ENCODE measurements around the gene ZBED4. TPM values are rescaled to one million over a fixed set of nuclear protein-coding genes. Genes with fewer than 3 reads are reported as not detected.

The ZBED4 gene
- total RNA-seq, 2 experiments from 2014 or later: 20.0 to 20.8 TPM

GRCh38 chr22:49829044-49829853, 24.4 kb upstream of the ZBED4 start:
- peak; percentile 21 for DNase-seq
- Mint-ChIP-seq H3K27ac (peak overlapping the region; percentile 91), H3K9me3 (no peaks in the 10 kb centered on the region), H3K4me3 (peak overlapping the region; percentile 65), H3K27me3 (peaks cover 3% of the 10 kb centered on the region), H3K36me3 (ENCODE audit: low read depth) (peaks cover 23% of the 10 kb centered on the region), H3K4me1 (peaks cover 35% of the 10 kb centered on the region)
- CTCF ChIA-PET: interaction anchor here (0.6 to 1.4 kb wide), 3 partner anchors 8 to 39 kb away, joined by 3 to 7 read pairs (median 5); no protein-coding TSS in a partner anchor
- POLR2A ChIA-PET: no interaction called here

GRCh38 chr22:49833340-49834007, 20.2 kb upstream of the ZBED4 start:
- Mint-ChIP-seq H3K36me3 (ENCODE audit: low read depth) (peaks cover 6% of the 10 kb centered on the region), H3K4me3 (no peak overlapping the region), H3K4me1 (peaks cover 29% of the 10 kb centered on the region), H3K9me3 (no peaks in the 10 kb centered on the region), H3K27ac (no peak overlapping the region), H3K27me3 (peaks cover 3% of the 10 kb centered on the region)
- ChIA-PET POLR2A (no interaction called here), CTCF (no interaction called here)
- DNase-seq: no peak

- H3K4me3 Mint-ChIP-seq: peak overlapping the region; percentile 71
- peaks cover 4% of the 10 kb centered on the region for H3K27me3 Mint-ChIP-seq
- H3K27ac Mint-ChIP-seq: peak overlapping the region; percentile 93
- POLR2A ChIA-PET: no interaction called here
- DNase-seq: peak; percentile 91
- peaks cover 3% of the 10 kb centered on the region for H3K36me3 Mint-ChIP-seq (ENCODE audit: low read depth)
- H3K9me3 Mint-ChIP-seq: no peaks in the 10 kb centered on the region
- CTCF ChIA-PET: interaction anchor here (0.9 to 2.0 kb wide), 4 partner anchors 10 to 72 kb away, joined by 3 to 5 read pairs (median 4); no protein-coding TSS in a partner anchor
- H3K4me1 Mint-ChIP-seq: peaks cover 30% of the 10 kb centered on the region
Observed at GRCh38 chr22:49838771-49839717, 14.6 kb upstream of the ZBED4 start.

- Mint-ChIP-seq H3K9me3 (no peaks in the 10 kb centered on the region), H3K4me3 (no peak overlapping the region), H3K27me3 (peaks cover 40% of the 10 kb centered on the region), H3K4me1 (peaks cover 9% of the 10 kb centered on the region), H3K27ac (peak overlapping the region; percentile 46), H3K36me3 (ENCODE audit: low read depth) (no peaks in the 10 kb centered on the region)
- POLR2A ChIA-PET: no interaction called here
- no peak for DNase-seq
- CTCF ChIA-PET: interaction anchor here (1.2 kb wide), 1 partner anchor 24 kb away, joined by 3 read pairs; no protein-coding TSS in a partner anchor
Observed at GRCh38 chr22:49845241-49845640, 8.4 kb upstream of the ZBED4 start.

GRCh38 chr22:49845666-49846459, 7.8 kb upstream of the ZBED4 start:
- CTCF ChIA-PET: interaction anchor here (0.6 to 1.2 kb wide), 3 partner anchors 25 to 33 kb away, joined by 3 read pairs; no protein-coding TSS in a partner anchor
- Mint-ChIP-seq H3K27me3 (peaks cover 45% of the 10 kb centered on the region), H3K27ac (no peak overlapping the region), H3K4me1 (peaks cover 11% of the 10 kb centered on the region), H3K9me3 (no peaks in the 10 kb centered on the region), H3K36me3 (ENCODE audit: low read depth) (no peaks in the 10 kb centered on the region), H3K4me3 (no peak overlapping the region)
- POLR2A ChIA-PET: no interaction called here
- no peak for DNase-seq

GRCh38 chr22:49847751-49848689, 5.6 kb upstream of the ZBED4 start:
- no peaks in the 10 kb centered on the region for H3K9me3 Mint-ChIP-seq
- peak overlapping the region; percentile 51 for H3K4me3 Mint-ChIP-seq
- H3K27ac Mint-ChIP-seq: peak overlapping the region; percentile 78
- POLR2A ChIA-PET: no interaction called here
- peaks cover 29% of the 10 kb centered on the region for H3K4me1 Mint-ChIP-seq
- H3K27me3 Mint-ChIP-seq: peaks cover 51% of the 10 kb centered on the region
- DNase-seq: no peak
- peaks cover 2% of the 10 kb centered on the region for H3K36me3 Mint-ChIP-seq (ENCODE audit: low read depth)
- CTCF ChIA-PET: interaction anchor here (0.6 to 1.0 kb wide), 3 partner anchors 28 to 65 kb away, joined by 3 to 4 read pairs (median 3); no protein-coding TSS in a partner anchor

- no peaks in the 10 kb centered on the region for H3K9me3 Mint-ChIP-seq
- ChIA-PET POLR2A (no interaction called here), CTCF (interaction anchor here (0.6 to 0.7 kb wide), 2 partner anchors 28 to 29 kb away, joined by 3 read pairs; no protein-coding TSS in a partner anchor)
- peak overlapping the region; percentile 32 for H3K4me3 Mint-ChIP-seq
- H3K4me1 Mint-ChIP-seq: peaks cover 29% of the 10 kb centered on the region
- no peak for DNase-seq
- peaks cover 2% of the 10 kb centered on the region for H3K36me3 Mint-ChIP-seq (ENCODE audit: low read depth)
- H3K27ac Mint-ChIP-seq: no peak overlapping the region
- H3K27me3 Mint-ChIP-seq: peaks cover 51% of the 10 kb centered on the region
Observed at GRCh38 chr22:49848690-49849160, 4.9 kb upstream of the ZBED4 start.

GRCh38 chr22:49849161-49850020, 4.3 kb upstream of the ZBED4 start:
- peaks cover 46% of the 10 kb centered on the region for H3K27me3 Mint-ChIP-seq
- H3K4me3 Mint-ChIP-seq: peak overlapping the region; percentile 59
- POLR2A ChIA-PET: no interaction called here
- CTCF ChIA-PET: interaction anchor here (0.6 kb wide), 1 partner anchor 691 kb away, joined by 4 read pairs; no protein-coding TSS in a partner anchor
- H3K27ac Mint-ChIP-seq: no peak overlapping the region
- H3K4me1 Mint-ChIP-seq: peaks cover 29% of the 10 kb centered on the region
- peaks cover 2% of the 10 kb centered on the region for H3K36me3 Mint-ChIP-seq (ENCODE audit: low read depth)
- H3K9me3 Mint-ChIP-seq: no peaks in the 10 kb centered on the region
- DNase-seq: peak; percentile 34

- Mint-ChIP-seq H3K27ac (peak overlapping the region; percentile 5), H3K27me3 (peaks cover 40% of the 10 kb centered on the region), H3K36me3 (ENCODE audit: low read depth) (peaks cover 2% of the 10 kb centered on the region), H3K9me3 (no peaks in the 10 kb centered on the region), H3K4me3 (peak overlapping the region; percentile 59), H3K4me1 (peaks cover 35% of the 10 kb centered on the region)
- no peak for DNase-seq
- ChIA-PET CTCF (interaction anchor here (0.6 kb wide), 1 partner anchor 691 kb away, joined by 4 read pairs; no protein-coding TSS in a partner anchor), POLR2A (no interaction called here)
Observed at GRCh38 chr22:49850021-49850911, 3.4 kb upstream of the ZBED4 start.

Data from activated CD4-positive, alpha-beta T cell treated with anti-CD3 and anti-CD28 coated beads, Interleukin-2, amount 10 ng/mL, durations not matched to agents 7 days and 5 days (primary cell).